ENCODE measurements around the gene MSMP. TPM values are rescaled to one million over a fixed set of nuclear protein-coding genes. Genes with fewer than 3 reads are reported as not detected.

The MSMP gene
- total and polyA plus RNA-seq, 7 donors, result 0.57 TPM; not detected in 6

DNA sequence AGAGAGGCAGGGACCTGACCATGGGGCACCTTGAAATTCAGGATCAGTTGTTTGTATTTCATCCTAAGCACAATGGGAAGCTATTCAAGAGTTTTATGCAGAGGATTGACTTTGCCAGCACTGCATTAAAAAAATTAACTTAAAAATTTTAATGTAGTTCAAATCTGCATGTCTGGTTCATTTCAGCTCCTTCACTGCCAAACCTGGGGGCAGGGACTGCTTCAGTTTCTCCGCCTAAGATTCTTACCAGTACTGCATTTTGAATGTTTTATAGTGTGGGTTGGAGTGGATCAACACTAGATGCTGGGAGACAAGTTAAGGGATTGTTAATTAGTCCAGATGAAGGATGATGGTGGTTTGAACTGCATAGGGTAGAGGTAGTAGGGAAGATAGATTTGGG, 15.7 kb upstream of the MSMP start:
- Histone ChIP-seq H3K27me3 (no peaks in the 10 kb centered on the region), H3K36me3 (no peaks in the 10 kb centered on the region), H3K4me1 (peaks cover 0 to 20% (median 15%) of the 10 kb centered on the region in 4 donors), H3K9me3 (no peaks in the 10 kb centered on the region), H3K4me3 (no peak overlapping the region), H3K27ac (no peak overlapping the region)
- DNase-seq, result no peak
- TF ChIP-seq EP300 (IDR thresholded peaks at IDR 0.05), result no peak
- TF ChIP-seq CTCF (IDR thresholded peaks at IDR 0.05), result no peak
- TF ChIP-seq POLR2A (IDR thresholded peaks at IDR 0.05), result no peak
- intact Hi-C loops (cut with DNase I), result no loop called here
- 91 to 93% methylated on average over 1 of the region's 1 CpG for WGBS, 2 donors

GRCh38 chr9:35767458-35767857, 13.4 kb upstream of the MSMP start:
- H3K27ac ChIP-seq, result no peak overlapping the region
- 90 to 93% methylated on average over 1 of the region's 1 CpG for WGBS, 2 donors
- no peaks in the 10 kb centered on the region for H3K9me3 ChIP-seq
- H3K27me3 ChIP-seq, result no peaks in the 10 kb centered on the region
- H3K4me3 ChIP-seq, result no peak overlapping the region
- intact Hi-C loops (cut with DNase I), result no loop called here
- H3K36me3 ChIP-seq, result no peaks in the 10 kb centered on the region
- TF ChIP-seq POLR2AphosphoS5 (IDR thresholded peaks at IDR 0.05) (no peak), EP300 (IDR thresholded peaks at IDR 0.05) (no peak), POLR2A (IDR thresholded peaks at IDR 0.05) (no peak), CTCF (IDR thresholded peaks at IDR 0.05) (no peak)
- peaks cover 0 to 20% (median 15%) of the 10 kb centered on the region in 4 donors for H3K4me1 ChIP-seq
- no peak for DNase-seq

DNA sequence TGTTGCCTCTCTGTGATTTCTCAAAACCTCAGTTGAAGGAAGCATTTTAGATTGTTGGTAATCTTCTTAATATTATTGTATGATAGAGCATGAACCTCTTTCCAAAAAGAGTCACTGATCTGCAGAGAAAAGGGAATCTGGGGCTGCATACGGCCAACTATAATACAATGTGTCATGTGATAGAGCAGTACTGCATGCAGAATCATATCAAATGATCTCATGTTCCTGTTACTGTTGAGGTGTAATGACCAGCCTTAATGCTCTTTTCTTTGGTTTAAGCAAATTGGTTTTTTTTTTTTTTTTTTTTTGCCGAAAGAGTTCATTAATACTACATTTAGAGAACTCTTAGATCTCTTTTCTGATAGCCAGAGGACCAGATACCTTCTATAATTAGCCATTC, 12.9 kb upstream of the MSMP start:
- H3K27ac ChIP-seq, result no peak overlapping the region
- H3K9me3 ChIP-seq, result no peaks in the 10 kb centered on the region
- TF ChIP-seq POLR2A (IDR thresholded peaks at IDR 0.05), result no peak
- no peak for DNase-seq
- H3K4me1 ChIP-seq, result peaks cover 0 to 19% (median 15%) of the 10 kb centered on the region in 4 donors
- intact Hi-C loops (cut with DNase I), result no loop called here
- no peak overlapping the region for H3K4me3 ChIP-seq
- no peaks in the 10 kb centered on the region for H3K36me3 ChIP-seq
- WGBS, 2 donors, result 83 to 88% methylated on average over 2 of the region's 2 CpGs
- no peaks in the 10 kb centered on the region for H3K27me3 ChIP-seq

DNA sequence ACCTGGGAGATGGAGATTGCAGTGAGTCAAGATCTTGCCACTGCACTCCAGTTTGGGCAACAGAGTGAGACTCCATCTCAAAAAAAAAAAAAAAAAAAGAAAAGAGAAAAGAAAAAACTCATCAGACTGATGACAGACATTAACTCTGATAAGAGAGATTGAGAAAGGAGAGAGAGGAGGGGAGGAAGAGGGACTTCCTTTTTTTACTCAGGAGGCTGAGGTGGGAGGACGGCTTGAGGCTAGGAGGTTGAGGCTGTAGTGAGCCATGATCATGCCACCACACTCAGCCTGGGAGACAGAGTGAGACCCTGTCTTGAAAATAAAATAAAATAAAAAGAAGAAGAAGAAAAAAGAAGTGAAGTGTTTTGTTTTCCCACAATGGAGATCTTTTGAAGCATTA, 9.7 kb upstream of the MSMP start:
- Histone ChIP-seq H3K27ac (no peak overlapping the region), H3K9me3 (no peaks in the 10 kb centered on the region), H3K4me3 (no peak overlapping the region), H3K36me3 (no peaks in the 10 kb centered on the region), H3K27me3 (no peaks in the 10 kb centered on the region), H3K4me1 (peaks cover 0 to 2% (median 0%) of the 10 kb centered on the region in 4 donors)
- no peak for TF ChIP-seq POLR2A (IDR thresholded peaks at IDR 0.05)
- no peak for TF ChIP-seq EP300 (IDR thresholded peaks at IDR 0.05)
- TF ChIP-seq POLR2AphosphoS5 (IDR thresholded peaks at IDR 0.05), result no peak
- TF ChIP-seq CTCF (IDR thresholded peaks at IDR 0.05), result no peak
- DNase-seq, result no peak
- intact Hi-C loops (cut with DNase I), result no loop called here
- 97 to 98% methylated on average over 1 of the region's 1 CpG for WGBS, 2 donors

DNA sequence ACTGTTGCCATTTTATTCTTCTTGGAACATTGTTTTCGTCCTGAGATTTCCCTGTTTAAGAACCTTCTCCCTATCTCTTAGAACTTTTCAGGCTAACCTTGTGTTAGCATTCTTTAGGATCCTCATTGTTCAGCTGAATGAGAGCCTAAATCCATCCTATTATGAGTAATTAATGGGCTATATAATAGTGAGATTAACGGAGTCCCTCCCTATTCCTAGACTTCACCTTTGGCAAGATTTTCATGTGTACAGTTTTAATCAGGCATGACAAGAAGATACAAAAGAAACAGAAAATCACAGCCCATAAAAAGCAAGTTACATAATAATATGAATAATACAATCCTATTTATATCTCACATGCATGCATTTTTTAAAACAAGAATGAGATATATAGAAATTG, 9.1 kb upstream of the MSMP start:
- H3K36me3 ChIP-seq, result no peaks in the 10 kb centered on the region
- no peak for DNase-seq
- H3K4me3 ChIP-seq, result no peak overlapping the region
- H3K4me1 ChIP-seq, result peaks cover 0 to 9% (median 4%) of the 10 kb centered on the region in 4 donors
- 77 to 93% methylated on average over 2 of the region's 2 CpGs for WGBS, 2 donors
- no peaks in the 10 kb centered on the region for H3K27me3 ChIP-seq
- intact Hi-C loops (cut with DNase I), result no loop called here
- H3K27ac ChIP-seq, result no peak overlapping the region
- H3K9me3 ChIP-seq, result no peaks in the 10 kb centered on the region
- TF ChIP-seq POLR2AphosphoS5 (IDR thresholded peaks at IDR 0.05) (no peak), CTCF (IDR thresholded peaks at IDR 0.05) (no peak), EP300 (IDR thresholded peaks at IDR 0.05) (no peak), POLR2A (IDR thresholded peaks at IDR 0.05) (no peak)
